Stimulated activated CD8-positive, alpha-beta memory T cell treated with anti-CD3 and anti-CD28 coated beads, Interleukin-12 subunit alpha, Interleukin-12 subunit beta, amount 100 ng/mL, for 24 hours (primary cell): Measurements from ENCODE around the gene LARP4.

Experiments used
- DNase-seq: peaks from one replicate; pipeline ENCODE4 v3.0.0-alpha.2; 2020; ENCODE audit errors: extremely low read depth

The LARP4 gene

DNA sequence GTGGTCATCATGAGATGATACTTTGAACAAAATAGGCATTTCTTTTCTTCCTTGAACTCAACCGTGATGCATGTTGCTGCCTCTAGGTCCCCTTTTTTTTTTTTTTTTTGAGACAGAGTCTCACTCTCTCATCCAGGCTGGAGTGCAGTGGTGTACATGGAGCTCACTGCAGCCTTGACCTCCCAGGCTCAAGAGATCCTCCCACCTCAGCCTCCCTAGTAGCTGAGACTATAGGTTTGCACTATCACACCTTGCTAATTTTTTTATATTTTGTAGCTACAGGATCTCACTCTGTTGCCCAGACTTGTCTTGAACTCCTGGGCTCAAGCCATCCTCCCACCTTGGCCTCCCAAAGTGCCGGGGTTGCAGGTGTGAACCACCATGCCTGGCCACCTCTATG is 124.7 kb downstream of the LARP4 start:
- no peak for DNase-seq

DNA sequence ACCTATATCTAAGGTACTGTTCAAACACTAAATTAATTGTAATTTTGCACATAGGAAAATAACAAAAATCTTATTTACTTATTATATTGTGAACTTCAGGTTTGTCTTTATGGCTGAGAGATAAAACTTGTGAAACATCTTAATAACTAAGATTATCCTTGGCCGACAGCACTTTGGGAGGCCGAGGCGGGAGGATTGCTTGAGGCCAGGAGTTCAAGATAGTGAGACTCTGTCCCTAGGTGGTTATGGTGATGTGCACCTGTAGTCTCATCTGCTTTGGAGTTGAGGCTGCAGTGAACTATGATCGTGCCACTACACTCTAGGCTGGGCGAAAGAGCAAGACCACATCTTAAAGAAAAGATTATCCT is 126.7 kb downstream of the LARP4 start:
- DNase-seq: no peak

DNA sequence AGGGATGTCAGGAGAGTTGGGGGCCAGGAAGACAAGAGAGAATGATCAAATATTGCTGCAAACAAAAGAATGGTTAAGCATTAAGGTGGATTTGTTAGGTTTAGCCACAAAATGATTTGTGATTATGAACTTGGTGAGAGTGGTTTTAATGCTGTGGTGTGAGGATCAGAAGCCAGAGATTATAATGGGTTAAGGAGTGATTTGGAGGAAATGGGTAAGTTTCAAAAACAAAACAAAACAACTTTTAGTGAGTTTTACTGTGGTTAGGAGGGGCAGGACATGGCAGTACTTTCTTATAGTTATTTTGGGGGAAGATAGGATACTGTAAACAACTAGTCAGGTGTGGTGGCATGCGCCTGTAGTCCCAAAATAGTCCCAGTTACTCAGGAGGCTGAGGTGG is 128.1 kb downstream of the LARP4 start:
- no peak for DNase-seq

DNA sequence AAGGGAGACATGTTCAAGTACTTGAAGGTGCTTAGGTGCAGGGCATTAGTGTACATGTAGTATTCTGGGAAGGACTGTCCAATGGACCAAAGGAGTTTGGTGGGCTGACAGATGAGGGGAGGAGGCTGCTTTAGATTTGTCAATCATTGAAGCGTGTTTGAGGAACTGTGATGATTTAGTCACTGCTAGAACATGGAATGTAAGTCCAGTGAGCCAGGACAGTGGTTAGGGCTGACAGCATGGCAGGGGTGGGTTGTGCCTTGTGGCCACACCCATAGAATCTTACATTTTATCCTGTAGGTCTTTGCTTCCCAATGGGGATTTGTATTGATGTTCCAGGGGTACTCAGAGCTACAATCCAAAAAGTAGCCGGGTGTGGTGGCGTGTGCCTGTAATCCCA is 128.7 kb downstream of the LARP4 start:
- no peak for DNase-seq
